Measurements from ENCODE around the gene ZNF280A.

GRCh38 chr22:22548910-22549309 is 28.8 kb upstream of the ZNF280A start:
- TF ChIP-seq POLR2A (IDR thresholded peaks at IDR 0.05) (no peak), POLR2AphosphoS5 (IDR thresholded peaks at IDR 0.05) (no peak)
